Mammary epithelial cell (primary cell): Measurements from ENCODE around the gene IL32.

ENCODE experiments used
- EZH2 ChIP-seq: IDR thresholded peaks from 2 replicates; pipeline ENCODE4 v1.6.1; 2012; ENCODE audit warnings: low read length, inconsistent platforms, borderline replicate concordance
- TF ChIP-seq, protein P1 (sequence below), 2 donors: IDR thresholded peaks in 1 of 2; conservative IDR thresholded peaks in 1 of 2; 2 replicates each; pipeline ENCODE4 v1.5.1; 2011 to 2012; ENCODE audit warnings: inconsistent platforms in 2 of 2, low read length in 2 of 2, mild to moderate bottlenecking in 2 of 2, control low read depth in 1 of 2, low read depth in 1 of 2; ENCODE audit not compliant: insufficient read depth in 1 of 2; ENCODE audit errors: extremely low read depth in 1 of 2

DNA sequence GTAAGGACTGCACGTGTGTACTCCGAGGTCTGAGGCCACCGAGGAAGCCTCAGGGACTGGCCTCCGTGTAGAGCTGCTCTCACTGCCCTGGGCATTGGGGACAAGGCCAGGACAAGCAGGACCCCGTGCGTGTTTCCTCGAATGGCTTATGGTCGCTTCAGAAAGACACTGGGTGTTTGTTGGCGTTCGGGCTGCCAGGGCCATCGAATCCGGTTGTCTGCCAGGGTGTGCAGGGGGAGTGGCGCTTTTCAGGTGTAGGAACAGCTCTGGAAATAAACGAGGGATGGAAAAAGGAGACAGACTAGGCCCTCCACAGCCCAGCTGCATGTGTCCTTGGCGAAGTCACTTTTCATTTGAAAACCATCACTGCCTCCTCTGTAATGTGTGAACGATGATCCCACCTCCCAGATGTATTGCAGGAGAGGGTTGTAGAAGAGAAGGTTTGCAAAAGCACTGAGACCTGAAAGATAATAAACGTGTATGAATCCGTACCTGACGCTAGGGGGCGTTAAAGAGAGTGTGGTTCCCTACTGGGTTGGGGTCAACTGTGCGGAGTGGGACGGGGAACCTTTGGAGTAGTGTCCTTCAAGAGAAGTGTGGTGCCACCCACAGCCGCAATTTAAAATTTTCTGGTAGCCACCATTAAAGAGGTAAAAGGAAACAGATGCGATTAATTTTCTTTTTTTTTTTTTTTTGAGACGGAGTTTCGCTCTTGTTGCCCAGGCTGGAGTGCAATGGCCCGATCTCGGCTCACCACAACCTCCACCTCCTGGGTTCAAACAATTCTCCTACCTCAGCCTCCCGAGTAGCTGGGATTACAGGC lies 35.8 kb downstream of the IL32 start:
- TF ChIP-seq, protein P1, sequence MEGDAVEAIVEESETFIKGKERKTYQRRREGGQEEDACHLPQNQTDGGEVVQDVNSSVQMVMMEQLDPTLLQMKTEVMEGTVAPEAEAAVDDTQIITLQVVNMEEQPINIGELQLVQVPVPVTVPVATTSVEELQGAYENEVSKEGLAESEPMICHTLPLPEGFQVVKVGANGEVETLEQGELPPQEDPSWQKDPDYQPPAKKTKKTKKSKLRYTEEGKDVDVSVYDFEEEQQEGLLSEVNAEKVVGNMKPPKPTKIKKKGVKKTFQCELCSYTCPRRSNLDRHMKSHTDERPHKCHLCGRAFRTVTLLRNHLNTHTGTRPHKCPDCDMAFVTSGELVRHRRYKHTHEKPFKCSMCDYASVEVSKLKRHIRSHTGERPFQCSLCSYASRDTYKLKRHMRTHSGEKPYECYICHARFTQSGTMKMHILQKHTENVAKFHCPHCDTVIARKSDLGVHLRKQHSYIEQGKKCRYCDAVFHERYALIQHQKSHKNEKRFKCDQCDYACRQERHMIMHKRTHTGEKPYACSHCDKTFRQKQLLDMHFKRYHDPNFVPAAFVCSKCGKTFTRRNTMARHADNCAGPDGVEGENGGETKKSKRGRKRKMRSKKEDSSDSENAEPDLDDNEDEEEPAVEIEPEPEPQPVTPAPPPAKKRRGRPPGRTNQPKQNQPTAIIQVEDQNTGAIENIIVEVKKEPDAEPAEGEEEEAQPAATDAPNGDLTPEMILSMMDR (conservative IDR thresholded peaks at IDR 0.05 in 1 of 2, IDR thresholded peaks at IDR 0.05 in 1 of 2; ENCODE audit: extremely low read depth in 1 of 2, insufficient read depth in 1 of 2, low read depth in 1 of 2, low read length in 2 of 2), result peak; percentile 48 to 63
- no peak for TF ChIP-seq EZH2
